GM15510 (cell line): Measurements from ENCODE around the gene PNKP.

ENCODE experiments used
- POLR2A ChIP-seq: IDR thresholded peaks from 3 replicates; pipeline ENCODE4 v1.6.1; 2011; ENCODE audit warnings: borderline replicate concordance; ENCODE audit not compliant: insufficient read length; ENCODE audit errors: extremely low read depth

The PNKP gene

GRCh38 chr19:49817964-49818648, 49.3 kb downstream of the PNKP start, which contains the start of gene MED25:
Gene MED25 (plus strand): TSS chr19:49818289. CDS start chr19:49818342, 53 bp downstream.
- peak; percentile 83 for TF ChIP-seq POLR2A

DNA sequence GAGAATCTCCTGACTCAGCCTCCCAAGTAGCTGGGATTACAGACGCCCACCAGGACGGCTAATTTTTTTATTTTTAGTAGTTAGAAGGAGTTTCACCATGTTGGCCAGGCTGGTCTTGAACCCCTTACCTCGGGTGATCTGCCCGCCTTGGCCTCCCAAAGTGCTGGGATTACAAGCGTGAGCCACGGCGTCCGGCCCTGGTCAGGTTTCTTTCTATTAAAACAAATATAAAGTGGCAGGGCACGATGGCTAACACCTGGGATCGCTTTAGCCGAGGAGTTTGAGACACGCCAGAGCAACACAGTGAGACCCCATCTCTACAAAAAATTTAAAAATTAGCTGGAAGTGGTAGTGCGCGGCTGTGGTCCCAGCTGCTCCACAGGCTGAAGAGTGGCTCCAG, 50.8 kb downstream of the PNKP start:
- no peak for TF ChIP-seq POLR2A

DNA sequence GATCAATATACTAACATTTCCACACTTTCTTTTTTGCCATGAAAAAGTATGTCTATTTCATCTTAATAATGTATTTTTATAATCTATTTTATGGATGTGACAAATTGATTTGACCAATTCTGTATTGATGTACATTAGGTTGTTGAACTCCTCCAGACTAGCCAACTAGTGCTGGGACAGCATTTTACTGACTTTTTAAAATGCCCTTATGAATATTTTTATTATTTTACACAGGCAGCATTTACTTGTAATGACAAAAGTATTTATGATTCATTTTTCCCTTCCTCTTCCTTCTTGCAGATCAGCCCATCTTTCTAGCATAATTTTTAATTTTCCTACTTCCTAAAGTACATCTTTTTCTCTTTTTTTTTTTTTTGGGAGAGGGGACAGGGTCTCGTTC, 53.4 kb downstream of the PNKP start:
- TF ChIP-seq POLR2A = no peak

GRCh38 chr19:49812997-49813861, 54.1 kb downstream of the PNKP start, which contains the start of gene FUZ:
Gene FUZ (minus strand): TSS chr19:49813292. CDS start chr19:49813106, 186 bp downstream.
- no peak for TF ChIP-seq POLR2A

DNA sequence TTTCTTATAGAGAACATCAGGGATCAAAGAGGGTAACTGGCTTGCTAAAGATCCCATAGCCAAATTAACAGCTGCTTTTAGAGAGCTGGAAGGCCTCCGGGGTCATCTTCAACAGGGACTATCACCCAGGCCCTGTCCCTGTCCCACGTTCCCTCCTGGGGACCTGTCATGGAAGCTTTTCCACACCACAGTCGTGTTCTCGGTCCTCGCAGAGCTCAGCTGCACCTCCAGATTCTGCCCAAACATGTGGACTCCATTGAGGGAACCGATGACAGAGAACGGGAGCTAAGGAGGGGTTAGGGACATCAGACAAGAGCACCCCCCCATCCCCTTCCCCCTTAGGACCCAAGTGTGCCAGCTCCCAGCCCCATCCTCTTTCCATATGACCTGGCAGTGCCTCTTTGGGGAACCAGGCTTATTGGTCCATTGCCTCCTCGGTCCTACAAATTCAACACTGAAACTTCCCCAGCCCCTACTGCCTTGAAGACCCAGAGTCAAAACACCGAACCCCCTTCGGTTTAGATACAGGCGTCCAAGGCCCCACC, 54.9 kb downstream of the PNKP start:
- no peak for TF ChIP-seq POLR2A

DNA sequence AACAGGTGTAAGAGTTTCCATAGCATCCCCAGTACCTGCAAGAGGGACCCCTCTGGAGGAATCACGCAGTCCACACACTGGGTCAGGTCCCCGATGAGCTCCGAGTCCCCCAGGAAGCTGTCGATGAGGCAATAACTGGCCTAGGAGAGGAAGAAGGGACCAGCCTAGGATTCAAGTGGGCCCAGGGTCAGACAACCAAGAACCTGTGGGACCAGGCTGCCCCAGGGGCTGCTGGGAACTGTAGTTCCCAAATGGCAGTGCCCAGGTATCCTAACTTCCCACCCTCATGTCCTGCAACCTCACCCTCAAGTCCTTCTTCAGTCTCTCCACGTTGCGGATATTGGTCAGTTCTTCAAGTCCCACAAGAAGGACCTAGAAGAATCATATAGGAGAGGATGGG, 56.0 kb downstream of the PNKP start:
- TF ChIP-seq POLR2A = no peak
